ENCODE measurements around the gene DYSF.

GRCh38 chr2:71700041-71700657 lies 246.8 kb downstream of the DYSF start:
- no peak for TF ChIP-seq POLR2A (IDR thresholded peaks at IDR 0.05)
- TF ChIP-seq CTCF (IDR thresholded peaks at IDR 0.05), result no peak
